ENCODE results near the gene GPR65.

GPR65 gene, protein sequence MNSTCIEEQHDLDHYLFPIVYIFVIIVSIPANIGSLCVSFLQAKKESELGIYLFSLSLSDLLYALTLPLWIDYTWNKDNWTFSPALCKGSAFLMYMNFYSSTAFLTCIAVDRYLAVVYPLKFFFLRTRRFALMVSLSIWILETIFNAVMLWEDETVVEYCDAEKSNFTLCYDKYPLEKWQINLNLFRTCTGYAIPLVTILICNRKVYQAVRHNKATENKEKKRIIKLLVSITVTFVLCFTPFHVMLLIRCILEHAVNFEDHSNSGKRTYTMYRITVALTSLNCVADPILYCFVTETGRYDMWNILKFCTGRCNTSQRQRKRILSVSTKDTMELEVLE

DNA sequence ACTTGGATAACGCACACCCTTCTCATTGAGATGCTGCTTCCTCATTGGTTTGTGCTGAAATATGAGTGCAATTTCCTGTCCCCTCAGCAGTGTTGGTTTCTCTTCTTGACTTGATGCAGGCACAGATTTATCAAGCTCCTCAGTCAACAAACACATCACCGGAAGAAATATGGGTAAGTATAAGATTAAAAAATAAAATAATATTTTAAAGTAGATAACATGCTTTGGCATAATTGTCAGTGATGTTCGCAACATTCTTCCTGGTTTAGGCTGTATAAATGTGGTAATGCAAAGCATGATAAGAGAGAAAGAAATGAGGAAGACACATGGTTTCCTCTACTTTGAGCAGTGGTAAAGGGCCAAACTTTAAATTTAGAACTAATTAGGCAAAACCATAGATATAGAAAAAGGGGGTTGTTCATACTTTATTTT lies at the start of gene GPR65:
Gene GPR65 (plus strand): TSS at position 86 of the 432 bp plus-strand sequence. CDS start 5,713 bp downstream, outside the sequence.
- no peak for DNase-seq (ENCODE audit: low read depth)

DNA sequence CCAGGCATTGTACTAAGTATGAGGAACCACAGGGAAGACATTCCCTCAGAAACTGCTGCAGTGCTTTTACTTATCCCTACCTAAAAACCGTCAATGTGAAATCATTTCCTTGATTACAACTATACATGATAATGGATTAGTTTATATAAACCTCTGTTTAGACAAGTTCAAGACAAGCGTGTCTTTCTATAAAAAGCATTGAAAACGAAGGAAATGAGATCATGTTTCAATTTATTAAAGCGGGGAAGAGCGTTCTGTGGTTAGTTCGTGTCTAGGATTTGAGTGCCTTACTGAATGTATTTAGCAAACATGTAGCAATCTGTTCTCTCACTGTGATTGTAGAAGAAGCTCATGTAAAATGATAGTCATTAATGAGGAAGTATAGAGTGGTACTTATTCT lies 49.4 kb upstream of the GPR65 start:
- no peak for DNase-seq (ENCODE audit: low read depth)

DNA sequence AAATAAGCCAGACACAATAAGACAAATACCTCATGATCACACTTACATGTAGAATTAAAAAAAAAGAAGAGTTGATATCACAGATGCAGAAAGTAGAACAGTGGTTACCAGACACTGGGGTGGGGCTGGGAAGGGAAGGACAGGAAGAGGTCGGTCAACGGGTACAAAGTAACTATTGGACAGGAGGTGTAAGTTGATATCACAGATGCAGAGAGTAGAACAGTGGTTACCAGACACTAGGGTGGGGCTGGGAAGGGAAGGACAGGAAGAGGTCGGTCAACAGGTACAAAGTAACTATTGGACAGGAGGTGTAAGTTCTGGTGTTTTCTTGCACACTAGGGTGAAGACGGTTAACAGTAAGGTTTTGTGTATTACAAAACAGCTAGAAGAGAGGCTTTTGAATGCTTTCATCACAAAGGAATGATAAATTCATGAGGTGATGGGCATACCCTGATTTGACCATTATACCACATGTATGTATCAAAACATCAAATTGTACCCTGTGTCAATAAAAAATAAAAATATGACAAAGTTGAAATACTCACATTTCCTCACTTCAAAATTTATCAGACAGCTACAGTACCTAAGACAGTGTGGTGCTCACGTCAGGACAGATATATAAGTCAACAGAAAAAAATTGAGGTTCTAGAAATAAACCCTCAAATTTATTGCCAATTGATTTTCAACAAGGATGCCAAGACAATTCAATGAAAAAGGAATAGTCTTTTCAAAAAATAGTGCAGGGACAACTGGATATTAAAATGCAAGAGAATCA lies 44.7 kb upstream of the GPR65 start:
- DNase-seq (ENCODE audit: low read depth), result no peak

DNA sequence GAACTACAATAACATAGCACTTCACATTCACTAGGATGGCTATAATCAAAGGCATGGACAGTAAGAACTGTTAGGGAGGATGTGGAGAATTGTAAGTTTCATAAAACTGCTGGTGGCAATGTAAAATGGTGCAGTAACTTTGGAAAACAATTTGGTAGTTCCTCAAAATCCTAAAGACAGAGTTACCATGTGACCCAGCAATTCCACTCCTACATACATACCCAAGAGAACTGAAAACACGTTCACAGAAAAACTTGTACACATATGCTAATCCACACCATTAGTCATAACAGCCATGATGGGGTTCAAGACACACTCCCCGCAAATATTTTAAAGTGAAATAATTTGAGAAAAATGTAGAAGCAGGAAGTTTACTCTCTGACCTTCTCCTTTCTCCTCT lies 43.7 kb upstream of the GPR65 start:
- no peak for DNase-seq (ENCODE audit: low read depth)

DNA sequence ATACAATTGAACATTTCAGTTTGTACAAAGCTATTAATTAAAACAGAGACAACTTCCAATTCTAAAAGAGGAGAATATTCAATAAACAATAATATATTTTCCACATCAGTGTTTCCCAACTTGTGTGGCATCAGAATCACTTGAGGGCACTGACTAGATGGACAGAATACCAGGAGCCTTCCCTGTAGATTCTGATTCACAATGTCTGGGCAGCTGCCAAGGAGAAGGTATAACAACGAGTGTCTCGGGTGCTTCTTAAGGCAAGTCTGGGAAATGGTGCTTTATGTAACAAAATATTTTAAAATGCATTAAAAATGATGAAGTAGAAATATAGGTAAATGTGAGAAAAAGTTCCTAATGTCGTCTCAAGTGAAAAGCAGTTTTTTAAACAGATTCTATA lies 38.1 kb upstream of the GPR65 start:
- DNase-seq (ENCODE audit: low read depth), result no peak

DNA sequence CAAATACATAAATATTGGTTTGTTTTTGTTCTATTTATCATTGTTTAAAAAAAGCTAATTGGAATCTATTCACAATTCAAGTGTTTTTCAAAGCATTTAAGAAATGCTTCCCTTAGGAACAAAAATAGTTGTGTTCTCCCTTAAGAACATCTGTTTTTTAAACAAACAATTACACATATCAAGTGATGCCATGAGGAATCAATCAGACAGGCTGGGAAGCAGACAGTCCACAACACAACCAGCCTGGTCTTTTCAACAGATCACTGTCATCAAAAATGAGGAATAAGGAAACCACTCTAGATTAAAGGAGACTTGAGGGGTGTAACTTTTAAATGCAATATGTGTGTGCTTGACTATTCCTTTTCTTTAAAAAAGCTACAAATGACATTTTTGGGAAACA lies 37.4 kb upstream of the GPR65 start:
- DNase-seq (ENCODE audit: low read depth), result no peak

DNA sequence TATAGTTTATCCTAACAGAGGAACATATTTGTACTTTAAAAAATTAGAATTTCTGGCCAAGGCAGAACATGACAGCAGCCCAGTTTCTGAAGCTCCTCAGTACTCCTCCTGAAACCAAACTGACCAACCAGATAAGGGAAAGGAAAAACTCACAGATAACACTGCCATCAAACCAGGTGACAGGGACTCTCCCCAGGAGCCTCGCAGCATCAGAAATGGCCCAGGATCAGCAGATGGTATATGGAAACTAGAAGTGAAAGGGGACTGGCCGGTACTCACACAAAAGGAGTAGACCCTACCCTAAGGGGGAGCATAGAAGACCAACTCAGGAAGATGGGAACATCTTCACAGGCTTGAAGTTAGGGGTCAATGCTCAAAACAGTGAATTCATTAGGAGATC lies 33.9 kb upstream of the GPR65 start:
- no peak for DNase-seq (ENCODE audit: low read depth)

DNA sequence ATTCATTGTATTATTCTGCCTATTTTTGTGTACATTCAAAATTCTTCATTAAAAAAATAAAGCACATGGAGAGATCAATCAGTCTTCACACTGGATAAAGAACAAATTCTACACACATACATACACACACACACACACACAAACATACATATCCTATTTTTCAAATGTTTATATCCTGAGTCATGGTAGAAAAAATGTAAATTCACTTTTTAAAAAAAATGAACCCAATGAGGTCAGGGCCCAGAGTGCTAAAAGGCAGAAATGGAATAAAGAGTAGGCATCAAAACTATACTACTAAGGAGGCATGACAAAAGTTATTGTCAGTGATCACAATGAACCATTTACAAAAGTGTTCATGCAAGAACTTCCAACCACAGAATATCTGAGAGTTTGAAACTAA lies 29.3 kb upstream of the GPR65 start:
- no peak for DNase-seq (ENCODE audit: low read depth)

DNA sequence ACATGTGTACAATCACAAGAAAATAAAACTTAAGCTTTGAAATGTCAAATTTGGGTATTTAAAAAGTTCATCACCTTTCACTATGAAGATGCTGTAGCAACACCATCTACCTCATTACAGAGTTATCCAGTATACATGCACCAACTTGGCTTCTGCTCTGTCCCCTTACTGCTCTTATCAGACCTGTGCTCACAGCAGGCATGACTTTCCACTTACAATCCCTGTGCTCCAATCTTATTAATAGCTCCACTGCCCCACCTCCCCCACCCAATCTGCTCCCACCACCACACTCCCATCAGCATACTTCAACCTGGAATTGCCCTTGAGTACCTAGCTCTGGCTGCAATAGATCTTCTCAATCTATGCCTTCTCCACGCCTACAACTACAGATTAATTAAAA lies 25.2 kb upstream of the GPR65 start:
- DNase-seq (ENCODE audit: low read depth), result no peak

DNA sequence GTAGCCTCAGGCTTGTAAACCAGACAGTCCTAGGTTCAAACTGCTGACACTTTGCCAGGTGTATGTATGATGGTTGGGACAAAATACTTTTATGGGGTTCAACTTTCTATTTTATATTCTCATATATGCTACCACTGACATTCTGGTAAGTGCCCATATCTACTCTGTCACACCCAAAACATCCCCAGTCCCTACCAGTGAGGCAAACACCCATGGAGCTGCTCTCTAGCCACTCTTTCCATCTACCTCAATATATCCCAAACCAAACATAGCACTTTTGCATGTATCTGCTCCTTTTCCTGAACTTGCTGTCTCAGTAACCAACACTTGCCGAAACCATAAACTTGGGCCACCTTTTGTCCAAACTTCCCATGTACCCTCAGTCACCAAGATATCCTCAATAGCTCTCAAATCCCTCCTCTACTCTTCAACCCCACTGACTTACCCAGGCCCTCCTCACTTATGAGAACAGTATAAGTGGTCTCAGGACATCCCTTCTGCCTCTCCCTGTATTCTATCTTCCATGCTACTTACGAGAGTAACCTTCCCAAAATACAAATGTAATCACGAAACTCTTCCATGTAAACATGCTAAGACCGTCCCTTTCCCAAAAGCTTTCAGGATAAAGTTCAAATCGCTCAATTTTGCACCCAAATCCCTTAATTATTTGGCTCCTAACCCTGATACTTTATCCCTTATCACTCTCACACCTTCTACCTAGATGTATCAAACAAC lies 15.5 kb upstream of the GPR65 start:
- no peak for DNase-seq (ENCODE audit: low read depth)

DNA sequence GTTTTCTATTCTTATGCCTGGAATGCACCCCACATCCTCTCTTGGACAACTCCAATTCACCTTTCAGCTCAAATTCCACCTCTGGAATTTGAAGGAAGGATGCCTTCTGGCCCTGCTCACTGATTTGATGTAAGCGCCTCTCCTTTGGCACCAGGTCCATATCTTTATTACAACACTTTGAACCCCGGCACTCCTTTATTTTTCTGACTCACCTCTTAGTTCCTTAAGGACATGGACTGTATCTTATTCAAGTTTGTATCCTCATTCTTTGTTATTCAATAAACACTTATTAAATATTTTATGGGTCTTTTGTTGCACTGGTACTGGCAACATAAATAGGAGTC lies 15.0 kb upstream of the GPR65 start:
- DNase-seq (ENCODE audit: low read depth), result no peak

DNA sequence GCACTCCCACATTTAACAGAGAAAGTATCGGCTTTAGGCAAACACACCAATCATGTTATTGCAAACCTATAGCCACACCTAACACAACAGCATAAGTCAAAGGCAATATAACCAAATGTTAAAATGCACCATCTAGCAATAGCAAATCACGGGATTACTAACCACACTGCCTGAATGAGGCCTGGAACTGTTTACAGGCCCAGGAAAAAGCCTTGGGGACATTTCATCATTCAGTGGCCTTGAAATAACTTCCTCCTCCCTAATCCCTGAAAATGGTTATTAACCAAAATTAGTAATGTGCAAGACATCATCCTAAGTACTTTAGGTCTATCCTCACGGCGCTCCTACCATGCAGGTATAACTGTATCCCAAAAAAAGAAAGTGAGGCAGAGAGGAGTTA lies 14.3 kb upstream of the GPR65 start:
- peak; percentile 11 for DNase-seq (ENCODE audit: low read depth)

DNA sequence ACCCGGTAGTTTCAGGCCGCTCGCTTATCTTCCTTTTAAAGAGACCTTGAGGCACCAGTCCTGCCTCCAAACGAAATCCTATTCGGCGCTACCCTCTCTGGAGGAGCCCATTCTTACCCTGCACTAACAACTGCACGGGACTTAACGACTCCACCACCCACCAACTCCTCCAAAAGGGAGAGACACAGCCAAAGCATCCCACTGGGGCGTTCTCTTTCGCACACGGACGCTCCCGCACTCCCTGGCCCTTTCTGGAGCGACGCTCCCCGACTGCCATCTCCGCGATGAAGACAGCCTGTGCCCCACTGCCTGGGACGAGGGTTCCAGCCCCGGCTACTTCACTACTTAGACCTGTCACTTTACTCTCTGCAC lies 12.6 kb upstream of the GPR65 start:
- DNase-seq (ENCODE audit: low read depth), result peak; percentile 9

DNA sequence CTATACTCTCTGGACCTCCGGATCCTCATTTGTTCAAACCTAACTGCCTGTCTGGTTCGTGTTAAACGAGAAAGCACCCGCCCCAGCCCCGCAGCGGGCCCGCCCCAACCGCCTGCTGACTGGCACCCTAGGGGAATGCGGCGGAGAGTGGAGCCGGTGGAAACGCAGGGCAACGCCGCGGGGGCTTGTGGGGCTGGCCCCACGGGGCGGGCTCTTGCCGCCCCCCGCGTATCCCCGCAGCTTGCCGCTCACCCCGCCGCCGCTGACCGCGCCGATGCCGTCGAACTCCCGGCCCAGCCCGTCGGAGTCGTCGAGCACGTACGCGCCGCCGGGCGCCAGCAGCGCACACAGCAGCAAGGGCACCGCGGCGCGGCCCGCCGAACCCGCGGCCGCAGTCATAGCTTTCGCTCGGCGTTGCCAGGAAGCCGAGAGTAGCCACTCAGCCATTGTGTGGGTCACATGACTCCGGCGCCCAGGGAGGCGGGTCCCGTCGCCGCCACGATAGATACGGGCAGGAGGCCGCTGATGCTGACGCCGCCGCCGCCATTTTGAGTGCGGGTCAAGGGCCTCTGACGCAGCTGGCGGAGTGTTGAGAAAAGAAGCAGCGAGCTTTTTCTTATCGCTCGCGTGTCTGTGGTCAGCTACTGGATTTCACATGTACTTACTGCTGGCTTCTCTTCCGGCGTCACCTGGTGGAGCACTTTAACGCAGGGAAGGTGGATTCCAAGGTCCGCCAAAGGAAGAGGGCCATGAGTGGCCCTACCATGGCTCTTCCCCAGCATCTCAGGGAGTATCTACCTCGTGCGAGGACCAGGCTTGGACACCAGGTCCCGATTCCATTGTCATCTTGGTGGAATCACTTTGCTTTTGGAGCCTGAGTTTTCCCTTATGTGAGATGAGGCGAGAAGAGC lies 12.0 kb upstream of the GPR65 start, which contains the start of gene GALC:
Gene GALC (minus strand): TSS at position 465 of the 911 bp plus-strand sequence. CDS start 18 bp downstream, at position 447.
- DNase-seq (ENCODE audit: low read depth), result peak; percentile 88

DNA sequence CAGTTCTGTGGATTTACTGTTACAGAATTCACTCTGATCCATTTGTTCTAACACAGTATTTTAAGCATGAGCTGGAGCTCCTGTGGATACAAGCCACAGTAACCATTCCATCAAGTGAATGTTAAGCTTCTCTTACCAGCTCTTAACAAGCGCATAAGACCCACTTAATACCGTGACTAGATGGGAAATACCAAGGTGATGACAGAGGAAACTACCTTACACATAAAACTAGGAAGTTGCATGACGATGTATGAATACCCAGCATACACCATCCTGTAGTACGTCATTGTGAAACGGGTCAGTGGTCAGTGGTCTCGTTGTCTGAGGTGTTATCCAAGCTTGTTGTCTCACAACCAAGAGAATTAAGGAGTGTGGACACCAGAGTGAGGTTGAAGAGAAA lies 10.0 kb upstream of the GPR65 start:
- DNase-seq (ENCODE audit: low read depth), result no peak

DNA sequence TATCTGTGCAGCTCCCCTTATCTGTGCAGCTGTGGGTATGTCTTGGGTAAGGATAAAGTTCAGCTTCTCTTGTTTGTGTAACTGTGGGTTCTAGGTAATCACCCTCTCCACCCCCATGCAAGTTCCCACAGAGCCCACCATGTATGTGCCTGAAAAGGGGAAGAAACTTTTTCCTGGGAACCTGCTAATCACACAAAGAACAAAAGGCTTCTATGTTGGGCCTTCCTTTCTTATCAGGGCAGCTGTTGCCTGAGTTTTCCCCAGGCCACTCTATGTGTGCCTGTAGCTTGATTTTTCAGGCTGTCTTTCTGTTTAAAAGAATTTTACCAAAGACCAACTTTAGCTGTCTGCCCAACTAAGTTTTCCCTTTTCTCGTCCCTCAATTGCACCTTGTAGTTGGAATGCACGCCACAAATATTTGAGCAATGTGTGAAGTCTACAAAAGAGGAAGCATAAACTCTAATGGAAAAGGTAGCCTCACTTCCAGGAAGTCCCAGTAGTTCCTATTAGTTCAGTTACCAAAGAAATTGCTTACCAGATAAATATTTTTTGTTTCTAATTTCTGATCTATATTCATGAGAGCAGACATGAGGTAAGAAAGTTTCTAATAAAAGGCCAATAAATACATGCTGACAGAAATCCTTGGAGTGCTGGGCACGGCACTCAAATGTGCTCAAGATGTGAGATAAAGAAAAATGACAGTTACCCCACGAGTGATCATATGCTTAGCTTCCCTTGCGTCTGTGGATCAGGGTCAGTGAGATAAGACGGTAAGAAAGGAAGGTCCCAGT lies 9.2 kb upstream of the GPR65 start:
- no peak for DNase-seq (ENCODE audit: low read depth)

DNA sequence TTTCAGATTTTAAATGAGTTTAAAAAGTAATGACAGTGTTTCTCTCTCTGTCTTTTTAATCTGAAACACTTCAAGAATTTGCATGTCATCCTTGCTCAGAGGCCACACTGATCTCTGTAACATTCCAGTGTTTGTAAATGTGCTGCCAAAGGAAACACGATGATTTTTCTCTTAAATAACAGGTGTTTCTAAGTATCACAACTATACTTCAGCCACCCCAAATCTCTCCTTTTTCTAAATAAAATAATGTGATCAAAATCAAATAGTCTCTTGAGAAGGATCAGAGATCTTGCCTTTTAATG lies 8.7 kb upstream of the GPR65 start:
- DNase-seq (ENCODE audit: low read depth), result no peak

DNA sequence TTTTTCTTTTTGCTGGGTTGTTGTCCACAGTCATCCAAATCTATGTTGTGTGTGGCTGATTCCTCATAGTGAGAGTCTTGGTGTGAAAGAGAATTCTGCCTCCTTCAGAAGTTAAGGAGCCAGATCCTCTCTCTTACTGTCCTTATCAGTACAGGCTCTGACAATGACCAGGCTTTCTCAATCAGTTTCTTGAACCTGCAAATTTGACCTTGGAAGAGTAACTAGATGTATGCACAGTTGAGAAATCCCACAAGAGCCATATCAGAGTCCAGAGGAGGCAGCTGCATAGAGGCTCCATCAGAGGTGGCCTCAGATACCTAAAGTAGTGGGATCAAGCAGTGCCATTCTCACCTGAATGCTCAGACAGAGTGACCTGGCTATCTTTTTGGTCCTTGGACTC lies 6.5 kb upstream of the GPR65 start:
- no peak for DNase-seq (ENCODE audit: low read depth)

DNA sequence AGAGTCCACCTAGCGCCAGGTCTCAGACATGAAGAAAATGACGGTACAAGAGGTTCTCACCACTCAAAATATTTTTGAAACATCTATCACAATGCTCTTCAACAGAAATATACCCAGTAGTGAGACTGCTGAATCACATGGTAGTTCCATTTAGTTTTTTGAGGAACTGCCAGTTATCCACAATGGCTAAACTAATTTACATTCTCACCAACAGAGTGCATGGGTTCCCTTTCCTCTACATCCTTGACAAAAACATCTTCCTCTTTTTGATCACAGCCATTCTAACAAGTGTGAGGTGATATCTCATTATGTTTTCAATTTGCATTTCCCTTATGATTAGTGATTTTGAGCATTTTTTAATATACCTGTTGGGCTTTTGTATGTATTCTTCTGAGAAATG lies 5.7 kb upstream of the GPR65 start:
- DNase-seq (ENCODE audit: low read depth), result no peak

DNA sequence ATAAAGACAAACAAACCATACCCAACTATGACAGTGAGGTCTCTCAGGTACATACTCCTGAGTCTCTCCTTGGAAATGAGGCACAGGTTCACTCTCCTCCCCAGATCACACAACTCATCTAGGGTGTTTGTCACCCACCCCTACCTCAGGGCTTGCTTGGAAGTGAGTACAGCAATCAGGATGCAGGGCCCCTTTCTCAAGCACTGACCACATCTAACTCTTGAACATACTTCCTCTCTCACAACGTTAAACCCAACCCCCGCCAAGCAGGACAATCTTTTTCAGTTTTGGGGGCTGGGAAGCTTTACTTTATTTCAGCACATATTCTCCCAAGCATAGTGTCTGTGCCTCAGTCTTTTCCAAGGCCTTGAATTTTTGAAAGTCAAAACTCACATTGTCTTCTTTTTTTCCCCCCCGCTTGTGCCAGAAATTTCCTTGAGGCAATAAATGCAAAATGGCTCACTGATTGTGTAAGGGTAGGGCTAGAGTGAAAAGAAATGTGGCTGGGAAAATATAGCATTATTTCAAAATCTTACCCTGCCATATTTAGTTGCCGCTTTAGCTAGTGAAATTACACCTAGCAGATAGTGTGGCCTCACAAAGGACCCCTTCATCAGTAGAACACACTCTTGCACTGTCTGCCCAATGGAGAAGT lies 2.4 kb upstream of the GPR65 start:
- no peak for DNase-seq (ENCODE audit: low read depth)

DNA sequence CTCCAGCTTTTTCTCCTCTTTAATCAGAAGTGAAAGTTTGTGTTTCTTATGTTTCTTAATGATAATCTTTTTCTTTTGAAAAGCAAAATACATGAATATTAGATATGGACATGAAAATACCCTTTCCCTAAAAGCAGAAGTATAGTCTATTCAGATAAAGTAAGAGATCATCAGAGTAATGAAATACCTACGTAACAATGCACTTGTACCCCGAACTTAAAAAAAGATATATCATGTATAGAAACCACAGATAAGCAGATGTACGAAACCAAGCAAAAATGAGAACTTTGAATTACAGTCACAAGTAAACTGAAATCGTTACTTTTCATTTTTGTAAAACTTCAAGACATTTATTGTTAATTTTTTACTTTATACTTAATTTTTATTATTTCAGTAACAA lies 1.5 kb upstream of the GPR65 start:
- no peak for DNase-seq (ENCODE audit: low read depth)
